Ovary (tissue), 3 donors: ENCODE data around the gene TNRC6A.

ENCODE experiments used
- CTCF ChIP-seq, 3 donors: fragments of 450-650 bp in 2 of 3; fragments of 200-600 bp in 1 of 3; IDR thresholded peaks; one replicate each; pipeline versions ENCODE4 v1.5.1 to v1.8.0; 2016 to 2022; ENCODE audit warnings: antibody characterized with exemption in 3 of 3, mild to moderate bottlenecking in 1 of 3
- POLR2A ChIP-seq: fragments of 450-650 bp; IDR thresholded peaks from one replicate; pipeline ENCODE4 v1.6.1; 2017; ENCODE audit warnings: antibody characterized with exemption, mild to moderate bottlenecking, moderate library complexity
- donor health status: DM: no; HTN: no; CAD: no.

GRCh38 chr16:24781256-24781655 lies 51.8 kb downstream of the TNRC6A start:
- TF ChIP-seq CTCF (IDR thresholded peaks at IDR 0.05): no peak
- no peak for TF ChIP-seq POLR2A
